DLD1 (cell line): Measurements from ENCODE around the gene KRTAP11-1.

Experiments used
- in situ Hi-C: cut with HindIII; loops from 2 replicates; pipeline ENCODE4 v1.10.0; 2017; ENCODE audit warnings: low sequenced_read_pairs

The KRTAP11-1 gene

GRCh38 chr21:30881480-30881879, at the start of gene KRTAP11-1:
KRTAP11-1 (minus strand) TSS chr21:30881580; CDS start chr21:30881524, 56 bp downstream.
- in situ Hi-C loops, result no loop called here

- in situ Hi-C loops, result no loop called here
These were observed 42.8 kb upstream of the KRTAP11-1 start for GRCh38 chr21:30924146-30924700.

- in situ Hi-C loops, result no loop called here
These were observed 39.7 kb upstream of the KRTAP11-1 start for GRCh38 chr21:30921129-30921528.

GRCh38 chr21:30917557-30917956, 36.2 kb upstream of the KRTAP11-1 start:
- in situ Hi-C loops, result no loop called here

- in situ Hi-C loops, result no loop called here
These were observed 19.5 kb upstream of the KRTAP11-1 start for GRCh38 chr21:30900881-30901280.

GRCh38 chr21:30882866-30883597, 1.7 kb upstream of the KRTAP11-1 start:
- in situ Hi-C loops, result no loop called here

GRCh38 chr21:30880914-30881313, 466 bp downstream of the KRTAP11-1 start:
- in situ Hi-C loops, result no loop called here

GRCh38 chr21:30874526-30874925, 6.9 kb downstream of the KRTAP11-1 start:
- in situ Hi-C loops, result no loop called here

- in situ Hi-C loops, result no loop called here
These were observed 33.5 kb downstream of the KRTAP11-1 start for GRCh38 chr21:30847627-30848500.

- in situ Hi-C loops, result no loop called here
These were observed 38.4 kb downstream of the KRTAP11-1 start for GRCh38 chr21:30842990-30843389.

GRCh38 chr21:30839304-30839703, 42.1 kb downstream of the KRTAP11-1 start:
- in situ Hi-C loops, result no loop called here

- in situ Hi-C loops, result no loop called here
These were observed 42.8 kb downstream of the KRTAP11-1 start for GRCh38 chr21:30838536-30838935.

- in situ Hi-C loops, result no loop called here
These were observed 50.1 kb downstream of the KRTAP11-1 start for GRCh38 chr21:30831194-30831765.
